GM12878 (cell line): ENCODE results near the gene CLPTM1L. TPM values are rescaled to one million over a fixed set of nuclear protein-coding genes. Genes with fewer than 3 reads are reported as not detected.

Experiments
- CBFB ChIP-seq: IDR thresholded peaks from 2 replicates; pipeline ENCODE4 v1.6.1; 2016; ENCODE audit warnings: antibody characterized with exemption, low read depth
- CREB1 ChIP-seq: IDR thresholded peaks from 2 replicates; pipeline ENCODE4 v1.6.1; 2012; ENCODE audit warnings: low read depth, mild to moderate bottlenecking, inconsistent platforms
- DPF2 ChIP-seq: fragments of 450-650 bp; IDR thresholded peaks from 2 replicates; pipeline ENCODE4 v1.6.1; 2017; ENCODE audit warnings: mild to moderate bottlenecking
- EED ChIP-seq: sonication (generic); IDR thresholded peaks from 2 replicates; pipeline ENCODE4 v1.6.1; 2016; ENCODE audit warnings: antibody characterized with exemption, low read depth
- EP300 ChIP-seq, 2 experiments: fragments of 150-350 bp in 1 of 2; IDR thresholded peaks; 2 replicates each; pipeline ENCODE4 v1.6.1; 2011 to 2012; ENCODE audit warnings: low read depth in 2 of 2, low read length in 2 of 2, borderline replicate concordance in 1 of 2, improper control_type of control experiment in 1 of 2, inconsistent platforms in 1 of 2; ENCODE audit not compliant: control insufficient read depth in 1 of 2
- EZH2 ChIP-seq: IDR thresholded peaks from 2 replicates; pipeline ENCODE4 v1.6.1; 2012; ENCODE audit warnings: low read depth, mild to moderate bottlenecking, control low read depth, inconsistent platforms, low read length, borderline replicate concordance; ENCODE audit not compliant: control insufficient read depth
- FOXM1 ChIP-seq: IDR thresholded peaks from 2 replicates; pipeline ENCODE4 v1.6.1; 2012; ENCODE audit warnings: low read depth, mild to moderate bottlenecking, inconsistent platforms, low read length, moderate library complexity
- GABPA ChIP-seq: IDR thresholded peaks from 2 replicates; pipeline ENCODE4 v1.6.1; 2014; ENCODE audit warnings: antibody characterized with exemption, low read depth, mild to moderate bottlenecking, inconsistent platforms
- IKZF1 ChIP-seq: fragments of 450-650 bp; conservative IDR thresholded peaks from 2 replicates; pipeline ENCODE4 v1.6.1; 2017; ENCODE audit warnings: antibody characterized with exemption, mild to moderate bottlenecking
- MEF2A ChIP-seq: IDR thresholded peaks from 2 replicates; pipeline ENCODE4 v1.6.1; 2011; ENCODE audit warnings: low read depth, mild to moderate bottlenecking, low read length, moderate library complexity; ENCODE audit not compliant: insufficient read depth
- PAX5 ChIP-seq: IDR thresholded peaks from 2 replicates; pipeline ENCODE4 v1.6.1; 2011; ENCODE audit warnings: low read depth, low read length, borderline replicate concordance
- POLR2A ChIP-seq: IDR thresholded peaks from 2 replicates; pipeline ENCODE4 v1.6.1; 2011; ENCODE audit warnings: low read depth, mild to moderate bottlenecking, low read length
- RCOR1 ChIP-seq: conservative IDR thresholded peaks from 2 replicates; pipeline ENCODE4 v1.6.1; 2012; ENCODE audit warnings: low read depth, low read length, improper control_type of control experiment
- RUNX3 ChIP-seq: IDR thresholded peaks from 2 replicates; pipeline ENCODE4 v1.6.1; 2012; ENCODE audit warnings: low read length, inconsistent platforms
- SIN3A ChIP-seq: IDR thresholded peaks from 2 replicates; pipeline ENCODE4 v1.6.1; 2012; ENCODE audit warnings: low read depth, low read length, improper control_type of control experiment
- polyA plus RNA-seq, 11 experiments: library from polyadenylated mRNA; depleted of rRNA in 4 of 11; unstranded in 6 of 11; stranded (reverse) in 5 of 11; fragments of >200 nt; fragmentation: Nextera tagmentation in 4 of 11; fragmentation: Illumina TruSeq in 1 of 11; extraction: Ambion mirVana in 4 of 11; extraction: Trizol in 1 of 11; gene quantifications; 1 replicate in 1 of 11; 2 replicates in 10 of 11; pipeline versions ENCODE4 v1.2.1 to v1.2.3, GENCODE V29; 2011 to 2016; ENCODE audit warnings: inconsistent platforms in 2 of 11, missing spikeins in 2 of 11, low read depth in 1 of 11
- total RNA-seq, 4 experiments: library from RNA; depleted of rRNA in 3 of 4; stranded (reverse); fragments of >200 nt in 3 of 4; fragmentation: Illumina TruSeq in 1 of 4; extraction: Trizol in 1 of 4; gene quantifications; 2 replicates each; pipeline versions ENCODE4 v1.2.1 to v1.2.3, GENCODE V29; 2013 to 2021
- TF ChIP-seq, protein P1 (sequence below): fragments of 450-650 bp; formaldehyde crosslinking; IDR thresholded peaks from 2 replicates; pipeline ENCODE4 v1.4.0; 2022; ENCODE audit warnings: mild to moderate bottlenecking, moderate library complexity
- TF ChIP-seq, protein P2 (sequence below): IDR thresholded peaks from 2 replicates; pipeline ENCODE4 v1.6.1; 2012; ENCODE audit warnings: low read depth, low read length, improper control_type of control experiment

CLPTM1L gene
- total and polyA plus RNA-seq, 10 of the 15 experiments (the other 5 are each of a cell fraction or from before 2014, with no cell fraction given): 2.9 to 278 (median 135) TPM

DNA sequence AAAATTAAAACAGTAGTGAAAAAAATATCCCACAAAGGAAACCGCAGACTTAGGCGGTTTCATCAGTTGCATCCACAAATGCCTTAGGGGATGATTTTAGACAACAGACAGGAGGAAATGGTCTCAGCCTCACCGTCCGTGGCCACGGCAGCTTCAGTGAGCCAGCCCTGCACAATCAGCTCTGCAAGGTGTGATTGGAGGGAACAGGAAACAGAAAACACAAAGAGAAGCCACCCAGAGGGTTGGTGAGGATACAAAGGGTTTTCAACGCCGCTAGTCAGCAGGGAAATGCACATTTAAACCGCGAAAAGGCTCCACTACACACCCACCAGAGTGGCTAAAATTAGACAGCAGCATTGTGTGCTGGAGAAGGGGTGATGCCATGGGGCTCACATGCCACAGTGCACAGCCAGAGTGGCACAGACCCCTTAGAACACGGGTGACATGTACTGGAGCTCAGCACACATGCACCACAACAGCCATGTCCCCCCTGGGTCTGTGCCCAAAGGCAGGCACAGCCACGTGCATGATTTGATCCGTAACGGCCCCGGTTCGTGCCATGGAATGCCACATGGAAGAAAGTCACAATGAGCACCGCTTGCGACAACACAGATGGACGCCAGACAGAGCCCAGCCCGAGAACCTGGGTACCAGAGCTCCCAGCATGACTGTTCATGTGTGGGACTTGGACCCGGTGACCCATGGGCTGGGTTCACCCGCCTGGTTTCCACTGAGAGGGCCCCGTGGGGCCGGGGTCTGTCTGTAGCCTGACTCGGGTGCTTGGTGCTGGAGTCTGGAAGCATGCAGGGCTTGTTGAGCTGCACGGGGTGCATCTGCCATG is 31.7 kb downstream of the CLPTM1L start (continued):
- TF ChIP-seq, protein P1, sequence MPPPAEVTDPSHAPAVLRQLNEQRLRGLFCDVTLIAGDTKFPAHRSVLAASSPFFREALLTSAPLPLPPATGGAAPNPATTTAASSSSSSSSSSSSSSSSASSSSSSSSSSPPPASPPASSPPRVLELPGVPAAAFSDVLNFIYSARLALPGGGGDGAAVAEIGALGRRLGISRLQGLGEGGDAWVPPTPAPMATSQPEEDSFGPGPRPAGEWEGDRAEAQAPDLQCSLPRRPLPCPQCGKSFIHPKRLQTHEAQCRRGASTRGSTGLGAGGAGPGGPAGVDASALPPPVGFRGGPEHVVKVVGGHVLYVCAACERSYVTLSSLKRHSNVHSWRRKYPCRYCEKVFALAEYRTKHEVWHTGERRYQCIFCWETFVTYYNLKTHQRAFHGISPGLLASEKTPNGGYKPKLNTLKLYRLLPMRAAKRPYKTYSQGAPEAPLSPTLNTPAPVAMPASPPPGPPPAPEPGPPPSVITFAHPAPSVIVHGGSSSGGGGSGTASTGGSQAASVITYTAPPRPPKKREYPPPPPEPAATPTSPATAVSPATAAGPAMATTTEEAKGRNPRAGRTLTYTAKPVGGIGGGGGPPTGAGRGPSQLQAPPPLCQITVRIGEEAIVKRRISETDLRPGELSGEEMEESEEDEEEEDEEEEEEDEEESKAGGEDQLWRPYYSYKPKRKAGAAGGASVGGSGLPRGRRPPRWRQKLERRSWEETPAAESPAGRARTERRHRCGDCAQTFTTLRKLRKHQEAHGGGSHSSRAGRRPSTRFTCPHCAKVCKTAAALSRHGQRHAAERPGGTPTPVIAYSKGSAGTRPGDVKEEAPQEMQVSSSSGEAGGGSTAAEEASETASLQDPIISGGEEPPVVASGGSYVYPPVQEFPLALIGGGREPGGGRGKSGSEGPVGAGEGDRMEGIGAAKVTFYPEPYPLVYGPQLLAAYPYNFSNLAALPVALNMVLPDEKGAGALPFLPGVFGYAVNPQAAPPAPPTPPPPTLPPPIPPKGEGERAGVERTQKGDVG (CRISPR knock-in tag): no peak
- TF ChIP-seq DPF2 (peak; percentile 56), RUNX3 (peak; percentile 99), EZH2 (0 out of 2 replicates have a peak, but pooled peaks have one; percentile 51), RCOR1 (0 out of 2 replicates have a peak, but pooled peaks have one; percentile 31), CREB1 (peak; percentile 53; the same call in 1 of the 2 replicates), SIN3A (peak; percentile 64; the same call in 1 of the 2 replicates), MEF2A (peak; percentile 94), PAX5 (peak; percentile 93; the same call in 1 of the 2 replicates), CBFB (peak; percentile 86), GABPA (peak; percentile 57; the same call in 1 of the 2 replicates), FOXM1 (peak; percentile 93), EP300 (IDR thresholded peaks at IDR 0.05; ENCODE audit: borderline replicate concordance in 1 of 2, control insufficient read depth in 1 of 2, low read depth in 2 of 2, low read length in 2 of 2) (peak in 1 of 2 experiments; percentile 85; a peak in 2 of 4 replicates), EED (peak; percentile 76), POLR2A (peak; percentile 53; the same call in 1 of the 2 replicates), IKZF1 (peak; percentile 64)
- TF ChIP-seq, protein P2, sequence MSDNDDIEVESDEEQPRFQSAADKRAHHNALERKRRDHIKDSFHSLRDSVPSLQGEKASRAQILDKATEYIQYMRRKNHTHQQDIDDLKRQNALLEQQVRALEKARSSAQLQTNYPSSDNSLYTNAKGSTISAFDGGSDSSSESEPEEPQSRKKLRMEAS: peak; percentile 77; the same call in 1 of the 2 replicates
